Common myeloid progenitor, CD34-positive (primary cell): ENCODE data around the gene TOM1L1.

Experiments used
- CTCF ChIA-PET: fragments of 350-600 bp; sonication (Branson Sonifier 250); formaldehyde crosslinking; loops from one replicate; lab custom pipeline; 2021; ENCODE audit warnings: antibody characterized with exemption; lab: Charles Lee
- POLR2A ChIA-PET: fragments of 350-600 bp; sonication (Branson Sonifier 250); formaldehyde crosslinking; loops from one replicate; lab custom pipeline; 2021; ENCODE audit warnings: antibody characterized with exemption; lab: Charles Lee
- DNase-seq, 3 donors: peaks; one replicate each; pipeline versions ENCODE4 v3.0.0 to v3.0.0-alpha.2; 2013
- H3K27ac ChIP-seq, 2 experiments: 1 replicate in 1 of 2; 2 replicates in 1 of 2; pipeline ENCODE4 v1.7.0; 2013; ENCODE audit warnings: inconsistent platforms in 2 of 2, low read length in 2 of 2, mild to moderate bottlenecking in 2 of 2, low read depth in 1 of 2, moderate library complexity in 1 of 2; ENCODE audit not compliant: severe bottlenecking in 2 of 2, insufficient read depth in 1 of 2, poor library complexity in 1 of 2
- H3K27me3 ChIP-seq, 5 experiments: replicated peaks in 2 of 5; 1 replicate in 3 of 5; 2 replicates in 2 of 5; pipeline versions ENCODE4 v1.6.1 to v1.7.0; 2013; ENCODE audit warnings: low read length in 4 of 5, mild to moderate bottlenecking in 2 of 5, moderate library complexity in 2 of 5, inconsistent platforms in 1 of 5; ENCODE audit not compliant: insufficient read depth in 5 of 5, control insufficient read depth in 4 of 5
- H3K36me3 ChIP-seq, 4 experiments: 1 replicate in 2 of 4; 2 replicates in 2 of 4; pipeline versions ENCODE4 v1.6.1 to v1.7.0; 2013; ENCODE audit warnings: low read length in 3 of 4, control low read depth in 1 of 4, mild to moderate bottlenecking in 1 of 4; ENCODE audit not compliant: control insufficient read depth in 4 of 4, insufficient read depth in 4 of 4
- H3K4me1 ChIP-seq, 4 experiments: 1 replicate in 3 of 4; 2 replicates in 1 of 4; pipeline versions ENCODE4 v1.6.1 to v1.7.1; 2013; ENCODE audit warnings: low read length in 3 of 4, mild to moderate bottlenecking in 3 of 4, control low read depth in 1 of 4, inconsistent platforms in 1 of 4, moderate library complexity in 1 of 4; ENCODE audit not compliant: control insufficient read depth in 4 of 4, insufficient read depth in 4 of 4; ENCODE audit errors: control extremely low read depth in 1 of 4
- H3K4me3 ChIP-seq, 7 experiments: 1 replicate in 4 of 7; 2 replicates in 3 of 7; pipeline versions ENCODE4 v1.5.1 to v1.7.0; 2013; ENCODE audit warnings: mild to moderate bottlenecking in 7 of 7, low read length in 6 of 7, moderate library complexity in 6 of 7, inconsistent platforms in 2 of 7, low read depth in 2 of 7, control low read depth in 1 of 7; ENCODE audit not compliant: insufficient read depth in 4 of 7, control insufficient read depth in 1 of 7; ENCODE audit errors: extremely low read depth in 1 of 7
- H3K9me3 ChIP-seq, 5 experiments: 1 replicate in 4 of 5; 2 replicates in 1 of 5; pipeline versions ENCODE4 v1.6.1 to v1.7.1; 2013; ENCODE audit warnings: low read length in 4 of 5, mild to moderate bottlenecking in 2 of 5, inconsistent platforms in 1 of 5, low read depth in 1 of 5, moderate library complexity in 1 of 5; ENCODE audit not compliant: control insufficient read depth in 4 of 5, insufficient read depth in 2 of 5; ENCODE audit errors: control extremely low read depth in 1 of 5
- WGBS: methylation state at CpG from one replicate; pipeline ENCODE4 v1.1.5; 2013; ENCODE audit not compliant: insufficient coverage; 5-methylcytosine and 5-hydroxymethylcytosine counted together

The TOM1L1 gene

DNA sequence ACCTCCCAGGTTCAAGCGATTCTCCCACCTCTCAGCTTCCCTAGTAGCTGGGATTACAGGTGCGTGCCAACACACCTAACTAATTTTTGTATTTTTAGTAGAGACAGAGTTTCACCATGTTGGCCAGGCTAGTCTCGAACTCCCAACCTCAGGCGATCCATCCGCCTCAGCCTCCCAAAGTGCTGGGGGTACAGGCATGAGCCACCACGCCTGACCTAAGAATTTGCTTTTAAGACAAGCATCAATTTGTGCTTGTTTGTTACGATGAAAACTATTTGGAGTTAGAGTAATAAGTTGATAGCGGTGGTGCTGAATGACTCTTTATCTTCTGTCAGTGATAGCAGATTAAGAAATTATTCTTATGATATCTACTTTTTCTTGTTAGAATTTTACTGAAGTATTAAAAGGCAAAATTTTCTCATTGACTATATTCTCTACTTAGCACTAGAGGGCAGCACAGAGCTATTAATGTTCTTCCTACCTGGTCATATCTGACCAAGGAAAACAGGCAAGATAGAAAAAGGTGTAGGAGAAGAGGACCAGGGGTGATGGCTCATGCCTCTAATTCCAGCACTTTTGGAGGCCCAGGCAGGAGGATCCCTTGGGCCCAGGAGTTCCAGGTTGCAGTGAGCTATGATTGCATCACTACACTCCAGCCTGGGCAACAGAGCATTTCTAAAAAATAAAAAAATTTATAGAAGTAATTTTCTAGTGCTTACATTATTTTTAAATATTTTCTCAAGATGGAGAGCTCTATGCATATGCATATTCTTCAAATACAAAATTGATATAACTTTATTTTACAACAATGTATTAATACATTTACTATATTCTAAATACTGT is 92.4 kb downstream of the TOM1L1 start:
- peaks cover 0 to 3% (median 1%) of the 10 kb centered on the region in 4 experiments for H3K36me3 ChIP-seq
- CTCF ChIA-PET = interaction anchor here (0.9 to 12.0 kb wide), 13 partner anchors 10 to 519 kb away, joined by 3 to 190 read pairs (median 5); no protein-coding TSS in a partner anchor
- H3K4me3 ChIP-seq = no peak overlapping the region
- H3K27ac ChIP-seq = no peak overlapping the region
- no peaks in the 10 kb centered on the region for H3K4me1 ChIP-seq
- 98% methylated on average over 5 of the region's 8 CpGs for WGBS
- DNase-seq = peak; percentile 65 to 78 (median 72)
- no peaks in the 10 kb centered on the region for H3K9me3 ChIP-seq
- POLR2A ChIA-PET = interaction anchor here (0.6 kb wide), 1 partner anchor 49 kb away, joined by 3 read pairs; no protein-coding TSS in a partner anchor
- no peaks in the 10 kb centered on the region for H3K27me3 ChIP-seq

DNA sequence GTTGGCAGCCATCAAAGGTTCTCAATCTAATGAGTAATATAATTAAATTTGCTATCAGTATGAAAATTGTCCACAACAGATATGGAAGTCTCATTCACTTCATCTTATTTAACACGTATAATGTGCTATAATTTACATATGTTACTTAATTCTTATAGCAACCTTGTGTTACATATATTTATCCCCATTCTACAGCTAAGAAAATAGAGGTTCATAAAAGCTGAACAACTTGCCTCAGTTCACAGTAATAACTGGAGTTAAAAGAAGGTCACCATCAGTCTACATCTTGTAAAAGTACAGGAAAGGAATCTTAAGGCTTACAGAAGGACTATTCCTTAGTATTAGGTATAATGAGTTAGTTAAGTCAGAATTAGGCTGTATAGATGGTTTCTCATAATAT is 95.8 kb downstream of the TOM1L1 start:
- no CpG with 5 or more reads among the region's 1 CpG for WGBS
- CTCF ChIA-PET = interaction anchor here (1.2 to 12.0 kb wide), 3 partner anchors 9 to 356 kb away, joined by 3 to 190 read pairs (median 6); no protein-coding TSS in a partner anchor
- no peak for DNase-seq

DNA sequence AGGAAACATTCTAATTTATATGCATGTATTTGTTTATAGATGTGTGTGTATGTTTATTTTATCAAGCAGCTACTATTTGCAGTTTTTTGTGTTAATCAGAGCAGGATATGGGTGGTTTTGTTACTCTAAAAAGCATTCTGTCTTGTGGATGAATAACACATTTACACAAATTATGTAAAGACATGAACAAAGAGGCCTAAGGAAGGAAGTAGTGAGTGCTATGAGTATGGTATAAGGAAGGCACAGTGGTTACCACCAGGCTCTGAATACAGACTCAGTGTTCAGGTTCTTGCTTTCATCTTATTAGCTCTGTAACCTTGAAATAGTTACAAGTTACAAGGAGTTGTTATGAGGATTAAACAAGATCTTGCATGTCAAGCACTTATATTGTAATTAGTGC is 101.8 kb downstream of the TOM1L1 start:
- H3K4me3 ChIP-seq = no peak overlapping the region
- H3K9me3 ChIP-seq = no peaks in the 10 kb centered on the region
- no peak overlapping the region for H3K27ac ChIP-seq
- ChIA-PET CTCF (interaction anchor here (1.3 to 3.0 kb wide), 4 partner anchors 10 to 355 kb away, joined by 3 to 19 read pairs (median 4); no protein-coding TSS in a partner anchor), POLR2A (interaction anchor here (0.5 kb wide), 1 partner anchor 89 kb away, joined by 3 read pairs; no protein-coding TSS in a partner anchor)
- H3K4me1 ChIP-seq = peaks cover 0 to 2% (median 1%) of the 10 kb centered on the region in 4 experiments
- DNase-seq = peak in 1 of 3 donors; percentile 14
- peaks cover 0 to 4% (median 3%) of the 10 kb centered on the region in 4 experiments for H3K36me3 ChIP-seq
- no peaks in the 10 kb centered on the region for H3K27me3 ChIP-seq

More for the DNA sequence above, 95.8 kb downstream of the TOM1L1 start:
- H3K9me3 ChIP-seq = no peaks in the 10 kb centered on the region
- no peaks in the 10 kb centered on the region for H3K27me3 ChIP-seq
- H3K36me3 ChIP-seq = peaks cover 0 to 7% (median 4%) of the 10 kb centered on the region in 4 experiments
- H3K4me3 ChIP-seq = no peak overlapping the region
- H3K27ac ChIP-seq = no peak overlapping the region
- no peaks in the 10 kb centered on the region for H3K4me1 ChIP-seq
- POLR2A ChIA-PET = no interaction called here

DNA sequence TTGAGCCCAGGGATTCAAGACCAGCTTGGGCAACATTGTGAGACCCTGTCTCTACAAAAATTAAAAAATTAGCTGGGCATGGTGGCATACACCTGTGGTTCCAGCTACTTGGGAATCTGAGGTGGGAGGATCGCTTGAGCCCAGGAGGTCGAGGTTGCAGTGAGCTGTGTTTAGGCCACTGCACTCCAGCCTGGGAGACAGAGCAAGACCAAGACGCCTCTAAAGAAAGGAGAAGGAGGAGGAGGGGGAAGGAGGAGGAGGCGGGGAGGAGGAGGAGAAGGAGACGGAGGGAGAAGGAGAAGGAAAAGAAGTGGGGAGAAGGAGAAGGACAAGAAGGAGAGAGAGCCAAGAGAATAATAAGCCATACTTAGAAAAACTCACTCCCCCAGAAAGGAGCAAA is 103.8 kb downstream of the TOM1L1 start:
- POLR2A ChIA-PET = no interaction called here
- WGBS = 97% methylated on average over 5 of the region's 5 CpGs
- Histone ChIP-seq H3K4me1 (peaks cover 0 to 2% (median 1%) of the 10 kb centered on the region in 4 experiments), H3K4me3 (no peak overlapping the region), H3K27ac (no peak overlapping the region), H3K36me3 (peaks cover 0 to 7% (median 4%) of the 10 kb centered on the region in 4 experiments), H3K9me3 (no peaks in the 10 kb centered on the region), H3K27me3 (no peaks in the 10 kb centered on the region)
- CTCF ChIA-PET = interaction anchor here (1.1 to 3.5 kb wide), 4 partner anchors 11 to 351 kb away, joined by 3 to 19 read pairs (median 13); no protein-coding TSS in a partner anchor
- DNase-seq = no peak

DNA sequence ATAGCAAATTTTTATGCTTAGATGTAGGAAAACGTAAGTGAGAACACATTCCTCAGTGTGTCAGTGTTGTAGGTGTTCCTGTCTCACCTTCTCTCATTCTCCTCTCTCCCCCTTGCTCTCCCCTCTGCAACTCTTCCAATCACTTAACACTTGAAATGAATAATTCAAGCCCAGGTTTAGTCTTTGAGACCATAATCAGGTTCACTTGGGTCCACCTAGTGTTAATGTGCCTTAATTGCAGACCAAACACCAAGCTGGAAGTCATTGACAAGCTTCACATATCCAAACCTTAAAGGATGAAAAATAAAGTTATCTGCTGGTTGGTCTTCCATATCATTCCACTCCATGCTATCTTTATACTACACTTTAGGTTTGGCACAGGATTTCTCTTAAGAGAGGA is 104.9 kb downstream of the TOM1L1 start:
- H3K4me3 ChIP-seq = no peak overlapping the region
- WGBS = no CpG with 5 or more reads among the region's 1 CpG

More for the DNA sequence above, 104.9 kb downstream of the TOM1L1 start:
- ChIA-PET CTCF (interaction anchor here (0.7 to 3.5 kb wide), 6 partner anchors 9 to 357 kb away, joined by 3 to 13 read pairs (median 5); no protein-coding TSS in a partner anchor), POLR2A (no interaction called here)
- Histone ChIP-seq H3K27ac (no peak overlapping the region), H3K36me3 (peaks cover 0 to 5% (median 2%) of the 10 kb centered on the region in 4 experiments), H3K4me1 (peaks cover 0 to 2% (median 1%) of the 10 kb centered on the region in 4 experiments), H3K27me3 (no peaks in the 10 kb centered on the region), H3K9me3 (no peaks in the 10 kb centered on the region)
- DNase-seq = peak; percentile 31 to 53 (median 41)
